NCI-H345 treated with DMSO at 0.1 percent for 48 hours (cell line): ENCODE measurements around the gene AVPR2.
A peak's percentile ranks its signal among the peaks of the same experiment; 100 is the strongest.

Source experiments
- DNase-seq: peaks from one replicate; lab custom pipeline; 2025; ENCODE audit not compliant: unreplicated experiment; lab: John Stamatoyannopoulos, UW

Gene AVPR2

DNA sequence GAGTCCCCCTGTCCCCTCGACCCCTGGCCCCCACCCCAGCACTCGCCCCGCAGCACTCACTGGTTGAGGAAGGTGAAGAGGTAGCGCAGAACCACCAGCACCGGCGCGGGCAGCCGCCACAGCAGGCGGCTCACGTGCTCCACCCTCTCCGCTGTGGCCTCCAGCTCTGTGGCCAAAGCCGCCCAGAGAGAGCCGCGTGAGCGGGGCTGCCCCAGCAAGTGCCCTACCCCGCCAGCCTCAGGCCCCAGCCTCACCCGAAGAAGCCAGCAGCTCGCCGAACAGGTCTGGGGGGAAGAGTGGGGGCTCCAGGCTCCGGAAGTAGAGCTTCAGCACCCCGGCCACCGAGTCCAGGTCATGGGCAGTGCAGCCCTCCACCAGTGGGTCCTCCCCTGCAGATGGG lies 6.0 kb downstream of the AVPR2 start:
- no peak for DNase-seq

- DNase-seq, result no peak
Measured at GRCh38 chrX:153911798-153912197, 7.3 kb downstream of the AVPR2 start.

- DNase-seq, result no peak
Measured at GRCh38 chrX:153913211-153913610, 8.7 kb downstream of the AVPR2 start.

DNA sequence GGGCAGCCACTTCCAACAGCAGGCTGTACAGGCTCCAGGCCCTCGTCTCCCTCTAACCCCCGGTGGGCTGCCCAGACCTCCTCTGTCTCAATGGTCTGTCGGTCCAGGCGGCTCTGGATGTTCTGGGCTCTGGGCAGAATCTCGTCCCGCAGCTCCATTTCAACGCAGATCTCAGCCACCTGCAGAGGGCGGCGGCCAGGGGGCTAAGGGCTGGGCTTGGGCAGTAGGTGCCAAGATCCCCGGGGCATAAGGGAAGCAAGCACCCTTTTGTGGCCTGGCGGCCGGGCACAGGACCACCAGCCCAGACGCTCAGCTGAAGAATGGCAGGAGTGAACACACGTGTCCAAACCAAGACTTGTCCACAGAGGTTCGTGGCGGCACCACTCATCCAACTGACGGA lies 9.2 kb downstream of the AVPR2 start:
- DNase-seq, result no peak

DNA sequence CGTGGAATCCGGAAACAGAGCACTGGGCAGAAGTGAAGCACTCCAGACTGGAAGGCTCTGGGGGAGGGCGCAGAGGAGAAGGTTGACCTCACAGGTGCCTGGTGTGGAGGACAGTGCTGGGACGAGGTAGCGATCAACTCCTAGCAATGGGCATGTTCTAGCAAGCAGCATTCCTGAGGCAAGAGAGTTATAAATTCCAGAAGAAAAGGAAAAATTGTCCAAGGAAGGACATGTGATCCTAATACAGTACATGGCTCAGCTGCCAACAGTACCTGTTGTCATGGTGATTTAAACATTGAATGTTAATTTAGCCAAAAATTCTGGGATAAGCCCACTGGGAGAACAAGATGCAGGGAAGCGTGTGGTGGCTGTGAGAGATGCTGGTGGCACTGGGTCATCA lies 13.4 kb downstream of the AVPR2 start:
- DNase-seq, result no peak

GRCh38 chrX:153919281-153919680 lies 14.8 kb downstream of the AVPR2 start:
- no peak for DNase-seq

DNA sequence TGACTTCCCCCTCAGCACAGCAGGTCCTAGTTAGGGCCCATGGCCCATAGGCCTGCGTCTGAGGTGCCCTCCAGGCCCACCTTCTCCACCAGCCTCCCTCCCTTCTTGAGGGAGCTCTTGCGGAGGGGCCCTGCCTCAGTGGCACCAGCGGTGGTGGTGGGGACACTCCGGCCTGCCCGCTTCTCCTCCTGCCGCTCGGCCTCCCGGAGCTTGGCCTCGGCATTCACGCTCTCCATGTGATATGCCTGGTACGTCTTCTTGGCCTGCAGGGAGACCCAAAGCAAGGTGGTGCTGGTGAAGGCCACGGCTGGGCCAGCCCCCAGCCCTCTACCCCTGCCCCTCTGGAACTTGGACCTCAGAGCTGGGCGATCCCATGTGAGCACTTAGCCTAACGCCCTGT lies 16.1 kb downstream of the AVPR2 start:
- DNase-seq, result no peak

- DNase-seq, result no peak
Measured at GRCh38 chrX:153921070-153921469, 16.6 kb downstream of the AVPR2 start.

GRCh38 chrX:153921511-153922446 lies 17.3 kb downstream of the AVPR2 start:
- no peak for DNase-seq

GRCh38 chrX:153922932-153923857 lies 18.7 kb downstream of the AVPR2 start:
- DNase-seq, result no peak

DNA sequence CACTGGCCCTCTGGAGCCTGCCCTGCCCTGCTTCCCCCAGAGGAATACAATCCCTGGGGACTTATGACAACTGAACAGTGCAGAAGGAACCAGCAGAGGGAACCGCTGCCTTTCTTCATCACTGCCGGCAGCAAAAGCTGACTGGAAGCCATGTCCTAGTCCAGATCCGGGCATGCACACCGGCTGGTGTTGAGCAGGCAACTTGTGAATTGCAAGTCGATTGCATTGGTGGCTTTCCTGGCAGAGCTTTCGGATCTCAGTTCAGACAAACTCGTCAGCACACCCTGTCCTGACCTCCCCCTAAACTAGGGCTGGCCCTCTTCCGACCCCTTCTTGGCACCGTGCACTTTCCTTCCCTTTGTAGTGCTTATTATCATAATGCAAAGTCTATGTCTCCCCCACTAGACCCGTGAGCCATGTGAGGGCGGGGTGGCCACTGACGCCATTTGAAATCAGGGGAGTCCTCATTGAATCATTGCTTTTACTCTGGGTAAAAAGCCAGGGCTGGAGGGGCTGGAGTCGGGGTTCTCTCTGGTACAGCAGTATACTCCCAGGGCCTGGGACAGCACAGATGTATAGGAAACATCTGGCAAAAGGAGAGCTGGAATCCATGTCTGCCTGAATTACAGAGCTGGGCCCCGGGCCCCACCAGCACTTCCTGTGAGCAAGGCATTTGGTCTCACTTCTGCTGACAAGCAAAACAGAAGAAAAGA lies 19.8 kb downstream of the AVPR2 start:
- DNase-seq, result no peak

- no peak for DNase-seq
Measured at GRCh38 chrX:153925387-153925738, 20.9 kb downstream of the AVPR2 start.

DNA sequence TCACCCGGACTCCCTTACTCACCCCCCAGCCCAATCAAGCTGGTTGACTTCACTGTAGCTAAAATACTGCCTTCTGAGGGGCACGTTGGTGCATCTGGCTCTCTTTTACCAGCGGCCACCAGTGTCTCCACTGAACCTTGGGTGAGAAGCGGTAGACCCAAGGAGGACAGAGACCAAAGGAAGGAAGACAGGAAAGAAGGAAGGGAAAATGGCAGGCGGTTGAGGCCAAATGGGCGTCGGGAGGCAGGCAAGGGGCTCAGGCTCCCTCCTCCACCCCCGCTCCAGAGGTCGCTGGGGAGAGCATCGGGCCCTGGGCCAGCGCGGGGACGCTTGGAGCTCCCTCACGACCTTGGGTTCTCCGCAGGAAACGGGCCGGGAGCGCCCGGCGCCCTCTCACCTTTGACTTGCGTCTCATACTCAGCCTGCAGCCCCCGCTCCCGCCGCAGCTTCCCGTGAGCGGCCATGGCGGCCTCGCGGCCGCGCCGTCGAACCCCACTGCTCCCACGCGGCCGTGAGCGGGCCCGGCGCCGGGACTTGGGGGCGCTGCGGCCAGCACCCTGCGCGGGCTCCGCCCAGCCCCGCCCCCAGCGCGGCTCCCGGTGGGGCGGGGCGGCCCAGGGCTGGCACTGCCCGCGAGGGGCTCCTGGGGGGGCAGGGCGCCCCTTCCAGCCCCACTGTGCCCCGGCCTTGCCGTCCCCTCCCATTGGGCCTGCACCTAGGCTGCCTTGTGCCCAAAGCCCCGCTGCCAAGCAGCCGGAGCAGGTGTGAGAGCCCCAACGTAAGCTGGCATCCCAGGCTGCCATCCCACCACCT lies 21.5 kb downstream of the AVPR2 start, which contains the start of gene ARHGAP4:
Gene ARHGAP4, minus strand, starts transcription at position 526 of the 813 bp plus-strand sequence. Its CDS starts 62 bp downstream, at position 464.
- no peak for DNase-seq

DNA sequence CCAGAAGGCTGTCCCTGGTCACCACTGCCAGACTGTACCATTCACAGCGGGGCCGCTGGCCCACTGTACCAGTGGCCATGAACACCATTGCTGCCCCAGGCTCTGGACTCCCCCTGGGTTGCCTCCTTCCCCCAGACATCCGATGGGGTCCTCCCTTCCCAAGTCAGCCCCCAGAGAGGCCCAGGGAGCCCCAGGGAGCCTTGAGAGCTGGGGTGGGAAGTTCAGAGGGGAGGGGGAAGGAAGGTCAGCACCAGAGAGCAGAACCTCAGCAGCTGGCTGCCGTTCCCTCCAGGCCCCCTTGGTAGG lies 22.0 kb downstream of the AVPR2 start:
- DNase-seq, result no peak

- peak; percentile 43 for DNase-seq
Measured at GRCh38 chrX:153926858-153927671, 22.6 kb downstream of the AVPR2 start.

GRCh38 chrX:153927672-153927921 lies 23.1 kb downstream of the AVPR2 start:
- DNase-seq, result no peak

DNA sequence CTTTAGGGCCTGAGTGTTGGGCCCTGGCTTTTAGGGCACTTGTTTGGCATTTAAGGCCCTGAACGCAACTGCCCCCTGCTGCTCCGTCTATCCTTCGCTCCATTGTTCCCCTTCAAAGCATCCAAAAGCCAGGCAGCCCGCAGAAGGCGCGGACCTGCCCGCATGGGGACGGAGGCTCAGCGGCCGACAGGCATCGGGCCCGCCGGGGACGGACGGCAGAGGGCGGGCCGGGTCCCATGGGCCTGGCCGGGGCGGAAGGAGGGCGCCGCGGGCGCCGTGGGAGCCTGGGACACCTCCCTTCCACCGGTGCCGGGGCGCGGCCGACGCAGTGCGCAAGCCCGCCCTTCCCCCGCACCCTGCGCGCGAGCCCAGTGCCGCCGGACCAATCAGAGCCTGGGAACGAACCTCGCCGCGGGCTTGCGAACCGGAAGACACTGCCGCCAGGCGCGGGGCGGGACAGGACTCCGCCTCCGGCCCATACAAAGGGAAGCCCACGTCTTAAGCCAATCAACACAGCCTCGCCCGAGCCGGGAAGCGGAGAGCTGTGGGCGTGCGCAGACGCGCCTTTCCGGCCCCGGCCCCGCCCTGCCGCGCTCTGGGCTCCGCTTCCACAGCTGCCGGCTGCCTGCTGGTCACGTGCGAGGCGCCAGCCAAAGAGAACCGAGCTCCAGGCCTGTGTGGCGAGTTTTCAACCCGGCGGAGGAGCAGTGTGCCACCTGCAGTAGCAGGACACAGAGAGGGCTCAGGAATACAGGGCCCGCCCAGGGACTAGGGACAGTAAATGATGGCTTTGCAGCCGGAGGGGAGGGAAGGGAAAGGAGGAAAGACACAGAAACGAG lies 23.7 kb downstream of the AVPR2 start:
- DNase-seq, result peak; percentile 91

DNA sequence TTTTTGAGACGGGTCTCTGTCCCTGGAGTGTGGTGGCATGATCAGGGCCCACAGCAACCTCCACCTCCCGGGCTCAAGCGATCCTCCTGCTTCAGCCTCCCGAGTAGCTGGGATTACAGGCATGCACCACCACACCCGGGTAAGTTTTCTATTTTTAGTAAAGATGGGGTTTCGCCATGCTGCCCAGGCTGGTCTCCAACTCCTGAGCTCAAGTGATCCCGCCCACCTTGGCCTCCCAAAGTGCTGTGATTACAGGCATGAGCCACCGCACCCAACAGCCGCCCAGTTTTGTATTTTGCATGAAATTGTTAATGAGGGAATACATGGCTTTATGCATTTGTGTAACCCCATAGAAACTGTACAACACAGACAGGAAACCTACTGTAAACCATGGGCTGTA lies 24.4 kb downstream of the AVPR2 start:
- DNase-seq, result no peak

DNA sequence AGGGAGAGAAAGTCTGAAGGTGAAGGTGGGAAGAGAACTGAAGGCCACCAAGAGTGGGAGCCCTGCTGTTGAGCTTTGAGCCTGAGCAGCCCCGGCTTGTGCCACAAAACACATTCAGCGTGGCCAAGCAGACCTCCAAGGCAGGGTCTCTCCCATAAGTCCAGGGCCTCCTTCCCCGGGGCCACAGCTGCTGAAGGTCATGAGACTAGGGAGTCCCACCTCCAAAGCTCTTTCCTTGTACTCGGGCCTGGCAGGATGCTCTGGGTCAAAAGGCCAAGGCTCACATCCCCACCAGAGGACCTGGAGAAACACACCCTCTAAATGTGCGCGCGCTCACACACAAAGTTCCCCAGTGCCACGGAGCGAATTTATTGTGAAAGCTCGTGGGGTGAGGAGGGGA lies 25.1 kb downstream of the AVPR2 start:
- DNase-seq, result no peak
